ENCODE results near the gene CHST6. TPM values are rescaled to one million over a fixed set of nuclear protein-coding genes. Genes with fewer than 3 reads are reported as not detected.
A peak's percentile ranks its signal among the peaks of the same experiment; 100 is the strongest.
"Not testable (repeated sequence)": the region's sequence is repeated elsewhere in the genome, so short reads cannot be mapped to it uniquely, and the experiment has no call there.

CHST6 gene
- total RNA-seq, 4 donors from 2014 or later = 0.62 to 3.2 (median 1.6) TPM

DNA sequence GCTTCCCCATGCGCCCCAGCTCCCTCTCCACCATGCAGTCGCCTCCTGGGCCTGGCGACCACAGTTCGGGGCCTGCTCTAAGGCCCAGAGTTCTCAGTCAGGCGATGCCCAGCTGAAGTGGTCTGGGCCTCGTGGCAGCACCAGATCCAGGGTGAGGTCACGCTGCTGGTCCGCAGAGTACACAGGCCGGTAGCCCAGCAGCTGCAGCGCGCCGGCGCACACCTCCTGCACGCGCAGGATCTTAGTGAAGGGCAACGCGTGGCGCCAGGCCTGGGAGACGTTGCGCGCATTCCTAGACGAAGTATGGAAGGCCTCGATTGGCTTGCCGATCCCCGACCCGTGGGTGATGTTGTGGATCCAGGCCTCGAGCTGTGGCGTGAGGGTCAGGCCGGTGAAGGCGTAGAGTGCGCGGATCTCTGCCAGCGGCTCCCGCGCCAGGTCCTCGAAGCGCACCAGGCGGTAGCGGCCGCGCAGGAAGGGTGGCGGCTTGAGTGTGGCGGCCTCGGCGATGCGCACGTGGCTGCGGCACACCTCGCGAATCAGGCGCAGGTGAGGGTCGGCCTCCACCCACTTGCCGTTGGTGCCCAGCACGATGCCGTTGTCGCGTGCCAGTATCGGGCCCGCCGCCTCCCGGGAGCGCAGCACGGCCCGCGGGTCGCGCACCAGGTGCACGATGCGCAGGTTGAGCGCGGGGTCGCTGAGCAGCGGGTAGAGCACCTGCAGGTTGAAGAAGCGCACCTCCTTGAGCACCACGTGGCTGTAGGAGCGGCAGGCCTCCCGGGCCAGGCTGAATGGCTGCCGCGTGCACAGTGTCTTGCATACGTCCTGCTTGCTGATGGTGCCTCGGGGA lies 34.0 kb upstream of the CHST6 start:
- Histone ChIP-seq H3K4me3 (no peak overlapping the region), H3K27ac (no peak overlapping the region), H3K9me3 (no peaks in the 10 kb centered on the region), H3K4me1 (no peaks in the 10 kb centered on the region), H3K36me3 (no peaks in the 10 kb centered on the region), H3K27me3 (no peaks in the 10 kb centered on the region)
- no peak for TF ChIP-seq POLR2AphosphoS5 (IDR thresholded peaks at IDR 0.05)
- TF ChIP-seq POLR2A (IDR thresholded peaks at IDR 0.05) = no peak
- TF ChIP-seq, protein P1, sequence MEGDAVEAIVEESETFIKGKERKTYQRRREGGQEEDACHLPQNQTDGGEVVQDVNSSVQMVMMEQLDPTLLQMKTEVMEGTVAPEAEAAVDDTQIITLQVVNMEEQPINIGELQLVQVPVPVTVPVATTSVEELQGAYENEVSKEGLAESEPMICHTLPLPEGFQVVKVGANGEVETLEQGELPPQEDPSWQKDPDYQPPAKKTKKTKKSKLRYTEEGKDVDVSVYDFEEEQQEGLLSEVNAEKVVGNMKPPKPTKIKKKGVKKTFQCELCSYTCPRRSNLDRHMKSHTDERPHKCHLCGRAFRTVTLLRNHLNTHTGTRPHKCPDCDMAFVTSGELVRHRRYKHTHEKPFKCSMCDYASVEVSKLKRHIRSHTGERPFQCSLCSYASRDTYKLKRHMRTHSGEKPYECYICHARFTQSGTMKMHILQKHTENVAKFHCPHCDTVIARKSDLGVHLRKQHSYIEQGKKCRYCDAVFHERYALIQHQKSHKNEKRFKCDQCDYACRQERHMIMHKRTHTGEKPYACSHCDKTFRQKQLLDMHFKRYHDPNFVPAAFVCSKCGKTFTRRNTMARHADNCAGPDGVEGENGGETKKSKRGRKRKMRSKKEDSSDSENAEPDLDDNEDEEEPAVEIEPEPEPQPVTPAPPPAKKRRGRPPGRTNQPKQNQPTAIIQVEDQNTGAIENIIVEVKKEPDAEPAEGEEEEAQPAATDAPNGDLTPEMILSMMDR (IDR thresholded peaks at IDR 0.05) = no peak
- no peak for TF ChIP-seq EP300 (IDR thresholded peaks at IDR 0.05)
- no peak for ATAC-seq
- WGBS, 2 donors (ENCODE audit: low coverage in 1 of 2) = 80 to 90% methylated on average over 7 to 17 of the region's 81 CpGs

DNA sequence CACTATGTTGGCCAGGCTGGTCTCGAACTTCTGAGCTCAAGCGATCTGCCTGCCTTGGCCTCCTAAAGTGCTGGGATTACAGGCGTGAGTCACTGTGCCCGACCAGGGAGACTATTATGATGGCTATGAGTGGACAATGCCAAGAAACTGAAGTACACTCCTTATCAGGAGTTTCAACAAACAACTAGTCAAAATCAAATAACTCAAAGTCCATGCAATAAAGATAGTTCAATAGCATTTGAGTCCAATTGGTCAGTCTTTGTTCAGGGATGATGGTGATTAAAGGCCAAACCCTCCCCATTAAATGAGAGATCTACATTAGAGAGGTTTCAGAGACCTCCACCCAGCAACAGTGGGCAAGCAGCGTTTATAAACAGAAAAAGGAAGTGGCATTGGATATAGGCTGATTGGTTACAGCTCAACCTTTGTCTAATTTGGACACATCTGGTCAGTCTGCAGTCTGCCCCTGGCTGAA lies 32.6 kb upstream of the CHST6 start:
- Histone ChIP-seq H3K4me3 (no peak overlapping the region), H3K27ac (no peak overlapping the region), H3K9me3 (no peaks in the 10 kb centered on the region), H3K36me3 (no peaks in the 10 kb centered on the region), H3K27me3 (no peaks in the 10 kb centered on the region), H3K4me1 (no peaks in the 10 kb centered on the region)
- WGBS, 2 donors (ENCODE audit: low coverage in 1 of 2) = 60 to 88% methylated on average over 2 to 5 of the region's 5 CpGs
- TF ChIP-seq POLR2A (IDR thresholded peaks at IDR 0.05) (no peak), POLR2AphosphoS5 (IDR thresholded peaks at IDR 0.05) (no peak), EP300 (IDR thresholded peaks at IDR 0.05) (no peak)
- TF ChIP-seq, protein P1 (IDR thresholded peaks at IDR 0.05) = no peak
- no peak for ATAC-seq

DNA sequence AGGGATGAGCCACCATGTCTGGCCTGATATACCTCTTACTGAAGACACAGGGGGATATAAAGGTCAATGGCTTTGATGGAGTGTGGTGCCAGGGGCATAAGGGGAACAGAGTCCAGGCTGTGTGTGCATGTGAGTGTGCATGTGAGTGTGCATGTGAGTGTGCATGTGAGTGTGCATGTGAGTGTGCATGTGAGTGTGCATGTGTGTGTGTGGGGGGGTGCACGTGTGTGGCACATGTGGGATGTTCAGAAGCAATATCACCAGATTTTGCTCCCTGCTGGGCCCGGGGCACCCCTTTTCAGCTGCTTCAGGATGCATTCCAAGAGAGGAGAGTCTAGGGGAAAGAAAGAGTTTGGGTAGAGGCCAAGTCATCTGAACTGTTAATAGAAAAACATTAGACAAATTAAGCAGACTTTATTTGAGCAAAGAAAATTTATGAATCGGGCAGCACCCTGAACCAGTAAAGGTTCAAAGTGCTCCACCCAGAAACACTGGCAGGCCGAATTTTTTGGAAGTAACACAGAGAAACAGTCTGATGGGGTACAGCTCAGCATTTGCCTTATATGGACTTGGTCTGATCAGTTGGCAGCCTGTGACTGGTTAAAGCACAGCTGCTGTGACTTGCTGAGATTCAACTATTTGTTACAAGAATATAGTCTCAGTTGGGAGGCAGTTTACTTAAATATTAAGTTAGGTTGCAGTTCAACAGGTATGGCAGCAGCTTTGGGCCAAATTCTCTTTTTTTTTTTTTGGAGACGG lies 31.0 kb upstream of the CHST6 start:
- 78 to 79% methylated on average over 3 to 5 of the region's 5 CpGs for WGBS, 2 donors (ENCODE audit: low coverage in 1 of 2)
- no peak overlapping the region for H3K4me3 ChIP-seq

DNA sequence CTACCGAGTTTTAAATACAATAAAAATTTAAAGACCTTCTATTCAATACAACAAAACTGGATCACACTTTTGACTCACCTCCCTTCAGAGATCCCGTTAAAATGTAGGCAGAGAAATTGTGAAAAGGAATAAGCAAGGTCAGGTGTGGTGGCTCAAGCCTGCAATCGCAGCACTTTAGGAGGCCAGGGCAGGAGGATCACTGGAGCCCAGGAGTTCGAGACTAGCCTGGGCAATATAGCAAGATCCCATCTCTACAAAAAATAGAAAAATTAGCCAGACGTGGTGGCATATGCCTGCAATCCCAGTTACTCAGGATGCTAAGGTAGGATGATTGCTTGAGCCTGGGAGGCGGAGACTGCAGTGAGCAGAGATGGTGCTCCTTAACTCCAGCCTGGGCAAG lies 23.9 kb upstream of the CHST6 start:
- Histone ChIP-seq H3K36me3 (no peaks in the 10 kb centered on the region), H3K27me3 (no peaks in the 10 kb centered on the region), H3K4me1 (peaks cover 0 to 15% (median 0%) of the 10 kb centered on the region in 3 donors), H3K4me3 (no peak overlapping the region), H3K27ac (no peak overlapping the region), H3K9me3 (no peaks in the 10 kb centered on the region)
- WGBS, 2 donors (ENCODE audit: low coverage in 1 of 2) = 90% methylated on average over 2 to 3 of the region's 6 CpGs
- TF ChIP-seq POLR2AphosphoS5 (IDR thresholded peaks at IDR 0.05) (no peak), POLR2A (IDR thresholded peaks at IDR 0.05) (no peak), EP300 (IDR thresholded peaks at IDR 0.05) (no peak)
- TF ChIP-seq, protein P1 (IDR thresholded peaks at IDR 0.05) = no peak
- no peak for ATAC-seq

More for the DNA sequence above, 31.0 kb upstream of the CHST6 start:
- H3K4me1 ChIP-seq = no peaks in the 10 kb centered on the region
- TF ChIP-seq, protein P1 (IDR thresholded peaks at IDR 0.05) = no peak
- TF ChIP-seq POLR2AphosphoS5 (IDR thresholded peaks at IDR 0.05) = no peak
- TF ChIP-seq EP300 (IDR thresholded peaks at IDR 0.05) = no peak
- no peak for TF ChIP-seq POLR2A (IDR thresholded peaks at IDR 0.05)
- no peaks in the 10 kb centered on the region for H3K36me3 ChIP-seq
- no peak overlapping the region for H3K27ac ChIP-seq
- H3K9me3 ChIP-seq = no peaks in the 10 kb centered on the region
- no peak for ATAC-seq
- no peaks in the 10 kb centered on the region for H3K27me3 ChIP-seq

DNA sequence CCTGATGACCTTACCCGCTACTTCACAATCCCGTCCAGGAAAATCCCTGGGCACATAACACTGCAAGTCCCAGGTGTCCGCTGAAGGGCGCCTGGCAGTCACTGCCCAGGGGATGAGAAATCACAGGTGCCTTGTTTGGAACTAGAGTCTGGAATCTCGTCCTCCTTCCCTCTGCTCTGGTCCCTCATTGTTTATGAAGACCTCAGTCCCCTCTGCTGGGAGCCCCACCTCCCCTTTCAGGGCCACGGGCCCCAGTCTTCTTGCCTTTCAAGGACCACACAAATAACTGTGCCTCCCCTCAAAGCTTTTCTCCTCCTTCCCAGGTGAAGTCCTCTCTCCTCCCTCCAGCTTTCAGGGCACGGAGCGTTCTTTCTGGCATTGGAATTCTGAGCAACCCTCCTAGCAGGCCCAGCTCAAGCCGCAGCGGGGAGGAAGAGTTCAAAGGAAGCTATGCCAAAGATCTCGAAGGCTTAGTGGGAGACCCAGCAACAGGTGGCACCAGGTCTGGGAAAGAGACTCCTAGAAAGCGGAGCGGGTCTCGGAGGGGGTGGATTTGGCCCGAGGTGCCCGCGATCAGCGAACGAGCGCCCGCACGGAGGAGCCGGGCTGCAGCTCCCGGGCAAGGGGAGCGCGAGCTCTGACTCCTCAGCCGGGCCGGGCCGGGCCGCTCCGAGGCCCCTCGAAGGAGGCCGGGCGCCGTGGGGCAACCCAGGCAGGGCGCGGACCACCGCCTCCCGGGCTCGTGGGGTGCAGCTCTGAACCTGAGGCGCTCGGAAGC lies 21.1 kb upstream of the CHST6 start:
- H3K4me3 ChIP-seq = peak overlapping the region; percentile 74 to 98
- 40 to 50% methylated on average over 2 of the region's 42 CpGs for WGBS, 2 donors (ENCODE audit: low coverage in 1 of 2)
- H3K27me3 ChIP-seq, H3K9me3 ChIP-seq, H3K36me3 ChIP-seq: not testable (repeated sequence)
- H3K4me1 ChIP-seq = peaks cover 0 to 15% (median 0%) of the 10 kb centered on the region in 3 donors
- peak; percentile 23 for ATAC-seq
- peak overlapping the region; percentile 92 to 100 (median 98) for H3K27ac ChIP-seq

Measured in gastroesophageal sphincter (tissue), 4 donors.